HL-60 (cell line): ENCODE results near the gene ADAMTS14.

Experiments used
- CTCF ChIP-seq: IDR thresholded peaks from one replicate; pipeline ENCODE4 v1.5.1; 2011; ENCODE audit warnings: low read length, control low read depth, inconsistent platforms; ENCODE audit not compliant: insufficient read depth
- GABPA ChIP-seq: IDR thresholded peaks from 2 replicates; pipeline ENCODE4 v1.6.1; 2012; ENCODE audit warnings: low read depth
- POLR2AphosphoS5 ChIP-seq: IDR thresholded peaks from 2 replicates; pipeline ENCODE4 v1.6.1; 2012; ENCODE audit warnings: low read depth
- REST ChIP-seq: IDR thresholded peaks from 2 replicates; pipeline ENCODE4 v1.6.1; 2012; ENCODE audit warnings: low read depth; ENCODE audit not compliant: insufficient replicate concordance

- TF ChIP-seq CTCF (no peak), REST (no peak), POLR2AphosphoS5 (no peak), GABPA (no peak)
Observed at GRCh38 chr10:70799124-70799523, 126.8 kb downstream of the ADAMTS14 start.
